Stimulated activated CD8-positive, alpha-beta memory T cell treated with anti-CD3 and anti-CD28 coated beads, Interleukin-4, amount 100 ng/mL, for 4 hours (primary cell): ENCODE data around the gene RAET1E.
"Not testable (repeated sequence)": the region's sequence is repeated elsewhere in the genome, so short reads cannot be mapped to it uniquely, and the experiment has no call there.

ENCODE experiments used
- DNase-seq, 2 donors: peaks; one replicate each; pipeline ENCODE4 v3.0.0-alpha.2; 2020; ENCODE audit warnings: low read depth in 2 of 2, low spot score in 1 of 2

The RAET1E gene

GRCh38 chr6:149862922-149863697 is 34.8 kb downstream of the RAET1E start:
- DNase-seq = no peak

- not testable (repeated sequence) for DNase-seq
These were observed 35.5 kb downstream of the RAET1E start for GRCh38 chr6:149862424-149862738.

GRCh38 chr6:149861603-149862423 is 36.1 kb downstream of the RAET1E start:
- DNase-seq = no peak

GRCh38 chr6:149860834-149861602 is 36.9 kb downstream of the RAET1E start:
- DNase-seq = no peak

GRCh38 chr6:149860513-149860833 is 37.4 kb downstream of the RAET1E start:
- no peak for DNase-seq

- DNase-seq = no peak
These were observed 38.0 kb downstream of the RAET1E start for GRCh38 chr6:149859938-149860337.

- no peak for DNase-seq
These were observed 38.5 kb downstream of the RAET1E start for GRCh38 chr6:149859368-149859767.

- no peak for DNase-seq
These were observed 40.4 kb downstream of the RAET1E start for GRCh38 chr6:149857541-149857940.

- DNase-seq = no peak
These were observed 41.5 kb downstream of the RAET1E start for GRCh38 chr6:149856256-149856994.

- no peak for DNase-seq
These were observed 42.2 kb downstream of the RAET1E start for GRCh38 chr6:149855741-149856140.

GRCh38 chr6:149855040-149855654 is 42.8 kb downstream of the RAET1E start:
- DNase-seq = no peak

- DNase-seq = no peak
These were observed 43.4 kb downstream of the RAET1E start for GRCh38 chr6:149854532-149854931.

- not testable (repeated sequence) for DNase-seq
These were observed 43.9 kb downstream of the RAET1E start for GRCh38 chr6:149854017-149854416.

- no peak for DNase-seq
These were observed 45.0 kb downstream of the RAET1E start for GRCh38 chr6:149852881-149853280.

GRCh38 chr6:149852180-149852579 is 45.7 kb downstream of the RAET1E start:
- DNase-seq = no peak

- no peak for DNase-seq
These were observed 46.3 kb downstream of the RAET1E start for GRCh38 chr6:149851461-149852110.

GRCh38 chr6:149848343-149848742 is 49.6 kb downstream of the RAET1E start:
- DNase-seq = not testable (repeated sequence)
